Keratinocyte (primary cell): ENCODE measurements around the gene JAG2. TPM values are rescaled to one million over a fixed set of nuclear protein-coding genes. Genes with fewer than 3 reads are reported as not detected.

ENCODE experiments used
- DNase-seq: peaks from one replicate; pipeline ENCODE4 v3.0.0-alpha.2; 2011; ENCODE audit warnings: low read depth, missing footprints, low spot score
- FAIRE-seq: peaks from 2 replicates; lab custom pipeline; 2011; peaks lifted over from hg19 to GRCh38; lab: Jason Lieb, UNC
- H2AFZ ChIP-seq: 2 replicates; pipeline ENCODE4 v1.6.0; 2012; ENCODE audit warnings: low read length, control low read depth, inconsistent platforms; ENCODE audit not compliant: control insufficient read depth
- H3K27ac ChIP-seq: 2 replicates; pipeline ENCODE4 v1.5.1; 2011; ENCODE audit warnings: low read length; ENCODE audit not compliant: control insufficient read depth, insufficient read depth
- H3K27me3 ChIP-seq: 3 replicates; pipeline ENCODE4 v1.6.0; 2011; ENCODE audit warnings: low read length; ENCODE audit not compliant: control insufficient read depth, insufficient read depth; ENCODE audit errors: extremely low read depth
- H3K36me3 ChIP-seq, 2 experiments: 2 replicates in 1 of 2; 3 replicates in 1 of 2; pipeline ENCODE4 v1.5.1; 2011; ENCODE audit warnings: low read length in 2 of 2, mild to moderate bottlenecking in 1 of 2; ENCODE audit not compliant: control insufficient read depth in 2 of 2, insufficient read depth in 2 of 2; ENCODE audit errors: extremely low read depth in 1 of 2
- H3K4me1 ChIP-seq: 3 replicates; pipeline ENCODE4 v1.5.1; 2011; ENCODE audit warnings: low read length; ENCODE audit not compliant: control insufficient read depth, insufficient read depth; ENCODE audit errors: extremely low read depth
- H3K4me2 ChIP-seq: 3 replicates; pipeline ENCODE4 v1.6.0; 2011; ENCODE audit warnings: low read depth, low read length; ENCODE audit not compliant: control insufficient read depth, insufficient read depth; ENCODE audit errors: extremely low read depth
- H3K4me3 ChIP-seq, 3 experiments: fragments of 200-600 bp in 1 of 3; sonication (generic) in 1 of 3; 2 replicates in 2 of 3; 3 replicates in 1 of 3; pipeline ENCODE4 v1.5.1; 2011 to 2016; ENCODE audit warnings: low read length in 3 of 3, mild to moderate bottlenecking in 3 of 3, control low read depth in 2 of 3, inconsistent platforms in 1 of 3, low read depth in 1 of 3, mixed read lengths in 1 of 3, mixed run types in 1 of 3, moderate library complexity in 1 of 3; ENCODE audit not compliant: control insufficient read depth in 2 of 3, insufficient read depth in 2 of 3; ENCODE audit errors: extremely low read depth in 1 of 3
- H3K79me2 ChIP-seq: 2 replicates; pipeline ENCODE4 v1.6.0; 2012; ENCODE audit warnings: low read length; ENCODE audit not compliant: control insufficient read depth, insufficient read depth
- H3K9ac ChIP-seq: 3 replicates; pipeline ENCODE4 v1.6.0; 2011; ENCODE audit warnings: low read length; ENCODE audit not compliant: control insufficient read depth, insufficient read depth; ENCODE audit errors: extremely low read depth
- H3K9me1 ChIP-seq: 3 replicates; pipeline ENCODE4 v1.6.0; 2011; ENCODE audit warnings: low read length; ENCODE audit not compliant: control insufficient read depth, insufficient read depth; ENCODE audit errors: extremely low read depth
- H3K9me3 ChIP-seq: 2 replicates; pipeline ENCODE4 v1.5.1; 2012; ENCODE audit warnings: low read depth, low read length; ENCODE audit not compliant: control insufficient read depth
- H4K20me1 ChIP-seq: 3 replicates; pipeline ENCODE4 v1.6.0; 2011; ENCODE audit warnings: low read length; ENCODE audit not compliant: control insufficient read depth, insufficient read depth; ENCODE audit errors: extremely low read depth
- CTCF ChIP-seq, 3 experiments: IDR thresholded peaks in 1 of 3; conservative IDR thresholded peaks in 1 of 3; optimal IDR thresholded peaks in 1 of 3; 2 replicates in 2 of 3; 3 replicates in 1 of 3; pipeline versions ENCODE3 to v1.5.1; 2011; ENCODE audit warnings: low read length in 3 of 3, mild to moderate bottlenecking in 3 of 3, moderate library complexity in 2 of 3, control low read depth in 1 of 3, inconsistent platforms in 1 of 3; ENCODE audit not compliant: insufficient read depth in 2 of 3; ENCODE audit errors: extremely low read depth in 1 of 3
- EZH2 ChIP-seq: IDR thresholded peaks from one replicate; pipeline ENCODE4 v1.6.1; 2012; ENCODE audit warnings: inconsistent platforms, mild to moderate bottlenecking, low read length, moderate library complexity
- dilution Hi-C: fragments of 300-500 bp; cut with MboI; formaldehyde crosslinking; loops from one replicate; pipeline ENCODE4 v1.7.0; 2020; ENCODE audit warnings: low sequenced_read_pairs; ENCODE audit not compliant: extremely low pct_ligation_motif_present
- polyA plus RNA-seq, 5 experiments: library from polyadenylated mRNA; depleted of rRNA in 3 of 5; stranded (reverse) in 3 of 5; stranded (forward) in 1 of 5; unstranded in 1 of 5; fragments of >200 nt; gene quantifications; 1 replicate in 1 of 5; 2 replicates in 3 of 5; 3 replicates in 1 of 5; pipeline versions ENCODE4 v1.2.1 to v1.2.3, GENCODE V29; 2011 to 2012; ENCODE audit warnings: missing spikeins in 2 of 5, low read depth in 1 of 5, low replicate concordance in 1 of 5

The JAG2 gene
- polyA plus RNA-seq, 1 donor (not counting 4 experiments of a cell fraction or from before 2014, with no cell fraction given), result 28.3 TPM

GRCh38 chr14:105105158-105105557 lies 63.4 kb downstream of the JAG2 start:
- no peak overlapping the region for H2AFZ ChIP-seq
- H3K36me3 ChIP-seq, result no peaks in the 10 kb centered on the region
- no peak overlapping the region for H3K4me2 ChIP-seq
- dilution Hi-C loops, result no loop called here
- DNase-seq (no peak), FAIRE-seq (no peak)
- H3K9ac ChIP-seq, result no peak overlapping the region
- H3K4me1 ChIP-seq, result no peaks in the 10 kb centered on the region
- no peak overlapping the region for H3K4me3 ChIP-seq
- no peaks in the 10 kb centered on the region for H3K79me2 ChIP-seq
- H3K9me1 ChIP-seq, result no peaks in the 10 kb centered on the region
- no peaks in the 10 kb centered on the region for H3K9me3 ChIP-seq
- H4K20me1 ChIP-seq, result no peaks in the 10 kb centered on the region
- TF ChIP-seq CTCF (optimal IDR thresholded peaks at IDR 0.05 in 1 of 3, IDR thresholded peaks at IDR 0.05 in 1 of 3, conservative IDR thresholded peaks at IDR 0.05 in 1 of 3; ENCODE audit: extremely low read depth in 1 of 3, insufficient read depth in 2 of 3, low read length in 3 of 3) (no peak), EZH2 (no peak)
- H3K27ac ChIP-seq, result no peak overlapping the region
- no peaks in the 10 kb centered on the region for H3K27me3 ChIP-seq

- no peaks in the 10 kb centered on the region for H4K20me1 ChIP-seq
- H3K27me3 ChIP-seq, result no peaks in the 10 kb centered on the region
- H3K9me1 ChIP-seq, result no peaks in the 10 kb centered on the region
- DNase-seq (no peak), FAIRE-seq (no peak)
- TF ChIP-seq EZH2 (no peak), CTCF (optimal IDR thresholded peaks at IDR 0.05 in 1 of 3, IDR thresholded peaks at IDR 0.05 in 1 of 3, conservative IDR thresholded peaks at IDR 0.05 in 1 of 3; ENCODE audit: extremely low read depth in 1 of 3, insufficient read depth in 2 of 3, low read length in 3 of 3) (no peak)
- H3K9ac ChIP-seq, result no peak overlapping the region
- peaks cover 1% of the 10 kb centered on the region for H3K4me1 ChIP-seq
- H2AFZ ChIP-seq, result no peak overlapping the region
- H3K4me2 ChIP-seq, result no peak overlapping the region
- H3K27ac ChIP-seq, result no peak overlapping the region
- H3K36me3 ChIP-seq, result no peaks in the 10 kb centered on the region
- no peaks in the 10 kb centered on the region for H3K9me3 ChIP-seq
- dilution Hi-C loops, result no loop called here
- H3K79me2 ChIP-seq, result no peaks in the 10 kb centered on the region
- H3K4me3 ChIP-seq, result no peak overlapping the region
Observed at GRCh38 chr14:105102893-105103292, 65.7 kb downstream of the JAG2 start.
